IMR-90 (cell line): Measurements from ENCODE around the gene NAALAD2. TPM values are rescaled to one million over a fixed set of nuclear protein-coding genes. Genes with fewer than 3 reads are reported as not detected.

Experiments
- ATAC-seq: fragments of 200-7000 bp; cut with Tn5 transposase; 2 replicates; pipeline ENCODE4 v1.9.1; 2020; ENCODE audit warnings: low read depth, mild to moderate bottlenecking, moderate library complexity
- BruUV-seq: library from RNA; stranded (reverse); fragments of 400-500 nt; replicated peaks from 2 replicates; lab custom pipeline; 2021; lab: Mats Ljungman, UMichigan
- CTCF ChIA-PET: fragments of 300-600 bp; formaldehyde crosslinking; extraction: SDS; loops from one replicate; lab custom pipeline; 2021; ENCODE audit warnings: antibody characterized with exemption; lab: Yijun Ruan, JAX
- POLR2A ChIA-PET: fragments of 300-600 bp; sonication (Branson Sonifier 250); formaldehyde crosslinking; loops from one replicate; lab custom pipeline; 2022; ENCODE audit warnings: antibody characterized with exemption; ENCODE audit not compliant: unreplicated experiment; lab: Charles Lee
- DNase-seq: peaks from one replicate; pipeline ENCODE4 v3.0.0; 2013
- H2AFZ ChIP-seq: replicated peaks from 2 replicates; pipeline ENCODE3; 2013; ENCODE audit warnings: low read length, mild to moderate bottlenecking; ENCODE audit not compliant: poor library complexity
- H2AK5ac ChIP-seq: 2 replicates; pipeline ENCODE4 v1.6.1; 2013; ENCODE audit warnings: low read depth, low read length, inconsistent platforms
- H2AK9ac ChIP-seq: replicated peaks from 2 replicates; pipeline ENCODE3; 2013; ENCODE audit warnings: mild to moderate bottlenecking, low read depth, low read length, moderate library complexity; ENCODE audit not compliant: poor library complexity
- H2BK120ac ChIP-seq: 2 replicates; pipeline ENCODE4 v1.6.1; 2013; ENCODE audit warnings: low read depth, low read length, inconsistent platforms
- H2BK15ac ChIP-seq: 3 replicates; pipeline ENCODE4 v1.6.1; 2013; ENCODE audit warnings: low read depth, low read length, inconsistent platforms
- H2BK20ac ChIP-seq: 2 replicates; pipeline ENCODE4 v1.6.1; 2013; ENCODE audit warnings: low read depth, mild to moderate bottlenecking, inconsistent platforms, low read length, moderate library complexity
- H2BK5ac ChIP-seq: 2 replicates; pipeline ENCODE4 v1.6.1; 2013; ENCODE audit warnings: mild to moderate bottlenecking, low read depth, low read length, inconsistent platforms; ENCODE audit not compliant: poor library complexity, severe bottlenecking
- H3K14ac ChIP-seq: replicated peaks from 2 replicates; pipeline ENCODE4 v1.6.1; 2013; ENCODE audit warnings: low read depth, low read length, inconsistent platforms
- H3K18ac ChIP-seq: 2 replicates; pipeline ENCODE4 v1.6.1; 2013; ENCODE audit warnings: low read depth, low read length, control low read depth
- H3K23ac ChIP-seq: 2 replicates; pipeline ENCODE4 v1.6.1; 2013; ENCODE audit warnings: low read depth, low read length, inconsistent platforms
- H3K27ac ChIP-seq: 2 replicates; pipeline ENCODE4 v1.5.1; 2013; ENCODE audit warnings: mild to moderate bottlenecking, control low read depth, low read length; ENCODE audit not compliant: insufficient read depth
- H3K27me3 ChIP-seq: 2 replicates; pipeline ENCODE4 v1.6.1; 2013; ENCODE audit warnings: low read length; ENCODE audit not compliant: control insufficient read depth, insufficient read depth
- H3K36me3 ChIP-seq: 2 replicates; pipeline ENCODE4 v1.6.1; 2013; ENCODE audit warnings: low read length, mixed read lengths; ENCODE audit not compliant: control insufficient read depth, insufficient read depth
- H3K4ac ChIP-seq: 2 replicates; pipeline ENCODE4 v1.6.1; 2013; ENCODE audit warnings: low read depth, low read length, inconsistent platforms
- H3K4me1 ChIP-seq: 2 replicates; pipeline ENCODE4 v1.6.1; 2013; ENCODE audit warnings: low read length, mixed read lengths; ENCODE audit not compliant: control insufficient read depth, insufficient read depth
- H3K4me2 ChIP-seq: 2 replicates; pipeline ENCODE4 v1.6.1; 2013; ENCODE audit warnings: low read depth, mild to moderate bottlenecking, control low read depth, low read length, moderate library complexity
- H3K4me3 ChIP-seq: 2 replicates; pipeline ENCODE4 v1.5.1; 2013; ENCODE audit warnings: low read depth, mild to moderate bottlenecking, control low read depth, low read length, moderate library complexity; ENCODE audit not compliant: insufficient read depth
- H3K56ac ChIP-seq: 2 replicates; pipeline ENCODE4 v1.6.1; 2013; ENCODE audit warnings: low read length, inconsistent platforms; ENCODE audit not compliant: insufficient read depth; ENCODE audit errors: extremely low read depth
- H3K79me1 ChIP-seq, 2 experiments: 2 replicates each; pipeline ENCODE4 v1.6.1; 2013; ENCODE audit warnings: low read length in 2 of 2, inconsistent platforms in 1 of 2, low read depth in 1 of 2
- H3K9ac ChIP-seq: 2 replicates; pipeline ENCODE4 v1.6.1; 2013; ENCODE audit warnings: low read depth, low read length, control low read depth
- H3K9me1 ChIP-seq: 2 replicates; pipeline ENCODE4 v1.6.1; 2013; ENCODE audit warnings: low read length, inconsistent platforms; ENCODE audit not compliant: insufficient read depth
- H3K9me3 ChIP-seq: 2 replicates; pipeline ENCODE4 v1.6.1; 2013; ENCODE audit warnings: low read length; ENCODE audit not compliant: control insufficient read depth, insufficient read depth
- H4K20me1 ChIP-seq: 2 replicates; pipeline ENCODE4 v1.6.1; 2013; ENCODE audit warnings: low read length, inconsistent platforms; ENCODE audit not compliant: insufficient read depth
- H4K5ac ChIP-seq: 2 replicates; pipeline ENCODE4 v1.6.1; 2013; ENCODE audit warnings: mild to moderate bottlenecking, low read depth, low read length, control low read depth
- H4K8ac ChIP-seq, 2 experiments: 2 replicates each; pipeline ENCODE4 v1.6.1; 2013; ENCODE audit warnings: low read depth in 2 of 2, low read length in 2 of 2, control low read depth in 1 of 2, inconsistent platforms in 1 of 2
- H4K91ac ChIP-seq: 2 replicates; pipeline ENCODE4 v1.6.1; 2013; ENCODE audit warnings: low read depth, low read length, inconsistent platforms; ENCODE audit not compliant: insufficient read depth
- BHLHE40 ChIP-seq: fragments of 150-350 bp; IDR thresholded peaks from 2 replicates; pipeline ENCODE4 v1.6.1; 2016; ENCODE audit warnings: mild to moderate bottlenecking, low read depth, low read length
- CEBPB ChIP-seq: IDR thresholded peaks from 2 replicates; pipeline ENCODE4 v1.6.1; 2012; ENCODE audit warnings: low read depth, low read length, improper control_type of control experiment
- ELK1 ChIP-seq: fragments of 150-350 bp; IDR thresholded peaks from 2 replicates; pipeline ENCODE4 v1.6.1; 2016; ENCODE audit warnings: low read depth, mild to moderate bottlenecking, low read length, moderate library complexity, borderline replicate concordance
- FOS ChIP-seq: fragments of 150-350 bp; IDR thresholded peaks from 2 replicates; pipeline ENCODE4 v1.6.1; 2016; ENCODE audit warnings: low read depth, low read length
- MAFK ChIP-seq: IDR thresholded peaks from 2 replicates; pipeline ENCODE4 v1.6.1; 2012; ENCODE audit warnings: low read depth, low read length, improper control_type of control experiment
- MXI1 ChIP-seq: IDR thresholded peaks from 2 replicates; pipeline ENCODE4 v1.6.1; 2012; ENCODE audit warnings: low read depth, mild to moderate bottlenecking, low read length, moderate library complexity, borderline replicate concordance
- NFE2L2 ChIP-seq: fragments of 150-350 bp; IDR thresholded peaks from 2 replicates; pipeline ENCODE4 v1.6.1; 2016; ENCODE audit warnings: low read depth, mild to moderate bottlenecking, low read length
- POLR2A ChIP-seq: IDR thresholded peaks from 2 replicates; pipeline ENCODE4 v1.6.1; 2012; ENCODE audit warnings: mild to moderate bottlenecking, low read depth, low read length
- RAD21 ChIP-seq: IDR thresholded peaks from 2 replicates; pipeline ENCODE4 v1.6.1; 2012; ENCODE audit warnings: low read length, improper control_type of control experiment
- RCOR1 ChIP-seq: IDR thresholded peaks from 2 replicates; pipeline ENCODE4 v1.6.1; 2012; ENCODE audit warnings: mild to moderate bottlenecking, low read length, improper control_type of control experiment; ENCODE audit not compliant: insufficient replicate concordance
- RFX5 ChIP-seq: IDR thresholded peaks from 2 replicates; pipeline ENCODE4 v1.8.0; 2012; ENCODE audit warnings: low read depth, mild to moderate bottlenecking, low read length, moderate library complexity
- SMC3 ChIP-seq: fragments of 150-350 bp; IDR thresholded peaks from 2 replicates; pipeline ENCODE4 v1.6.1; 2016; ENCODE audit warnings: low read depth, mild to moderate bottlenecking, antibody characterized with exemption, low read length, moderate library complexity
- USF2 ChIP-seq: fragments of 150-350 bp; IDR thresholded peaks from 2 replicates; pipeline ENCODE4 v1.6.1; 2017; ENCODE audit warnings: mild to moderate bottlenecking, antibody characterized with exemption, low read length, low read depth
- WGBS, 2 experiments: methylation state at CpG; one replicate each; pipeline versions ENCODE4 v1.1.5 to v1.1.7; 2013; ENCODE audit warnings: missing lambda C conversion rate in 2 of 2; ENCODE audit not compliant: insufficient read length in 1 of 2; ENCODE audit errors: extremely low coverage in 2 of 2; 5-methylcytosine and 5-hydroxymethylcytosine counted together
- dilution Hi-C: fragments of 300-500 bp; cut with HindIII; formaldehyde crosslinking; loops from one replicate; pipeline ENCODE4 v1.14.3; 2018; ENCODE audit warnings: low sequenced_read_pairs; ENCODE audit not compliant: unreplicated experiment
- in situ Hi-C: fragments of 300-500 bp; cut with MboI; formaldehyde crosslinking; loops from 3 replicates; pipeline ENCODE4 v1.14.3; 2019; ENCODE audit warnings: low sequenced_read_pairs, inconsistent platforms, mixed read lengths
- intact Hi-C: fragments of 100-400 bp; cut with micrococcal nuclease; formaldehyde crosslinking; loops from 2 replicates; pipeline ENCODE4 v1.10.0; 2022
- polyA plus RNA-seq, 3 experiments: library from polyadenylated mRNA; depleted of rRNA; stranded (reverse); fragments of >200 nt; gene quantifications; 2 replicates each; pipeline ENCODE4 v1.2.3, GENCODE V29; 2012; ENCODE audit warnings: low replicate concordance in 1 of 3
- total RNA-seq: library from RNA; depleted of rRNA; stranded (reverse); fragments of >200 nt; gene quantifications from 2 replicates; pipeline ENCODE4 v1.2.3, GENCODE V29; 2012

NAALAD2 gene
- total and polyA plus RNA-seq, 2 of the 4 experiments (the other 2 are of a cell fraction) = under 0.01 to 0.09 TPM

DNA sequence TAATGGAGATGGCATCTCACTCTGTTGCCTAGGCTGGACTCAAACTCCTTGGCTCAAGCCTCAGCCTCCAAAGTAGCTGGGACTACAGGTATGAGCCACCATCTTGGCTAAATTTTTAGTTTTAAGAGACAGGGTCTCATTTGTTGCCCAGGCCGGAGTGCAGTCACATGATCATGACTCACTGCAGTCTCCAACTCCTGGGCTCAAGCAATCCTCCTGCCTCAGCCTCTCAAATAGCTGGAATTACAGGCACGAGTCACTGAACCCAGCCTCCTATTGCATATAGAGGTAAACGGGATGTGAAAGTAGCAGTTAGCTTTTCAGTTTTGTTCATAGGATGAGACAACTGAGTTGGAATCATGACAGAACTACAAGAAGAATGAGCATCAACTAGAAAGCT, 9.5 kb upstream of the NAALAD2 start:
- no peak for ATAC-seq
- Histone ChIP-seq H2BK5ac (no peak overlapping the region), H4K20me1 (no peaks in the 10 kb centered on the region), H2BK15ac (no peak overlapping the region), H3K14ac (no peak overlapping the region), H3K4ac (no peak overlapping the region), H3K18ac (no peak overlapping the region), H3K56ac (no peak overlapping the region), H4K5ac (no peak overlapping the region), H2BK20ac (no peak overlapping the region), H3K9ac (no peak overlapping the region), H3K36me3 (no peaks in the 10 kb centered on the region), H2AK5ac (no peak overlapping the region), H3K4me1 (no peaks in the 10 kb centered on the region), H3K27ac (no peak overlapping the region), H2AFZ (no peak overlapping the region), H4K8ac (no peak overlapping the region), H3K23ac (no peak overlapping the region), H3K9me1 (no peaks in the 10 kb centered on the region), H4K91ac (no peak overlapping the region), H3K9me3 (no peaks in the 10 kb centered on the region), H2AK9ac (no peak overlapping the region), H3K4me2 (no peak overlapping the region), H3K4me3 (no peak overlapping the region), H2BK120ac (no peak overlapping the region), H3K27me3 (no peaks in the 10 kb centered on the region), H3K79me1 (no peaks in the 10 kb centered on the region)
- in situ Hi-C loops = loop anchor here (25.0 kb wide), 1 partner anchor 1038 kb away; no protein-coding TSS in a partner anchor
- POLR2A ChIA-PET = no interaction called here
- dilution Hi-C loops = no loop called here
- CTCF ChIA-PET = interaction anchor here (1.3 kb wide), 1 partner anchor 12 kb away, joined by 3 read pairs; no protein-coding TSS in a partner anchor
- no TSS peak for BruUV-seq
- WGBS, 2 experiments = 20% methylated on average over 1 of the region's 3 CpGs; no CpG with 5 or more reads in 1 of the 2 experiments
- DNase-seq = no peak
- TF ChIP-seq MXI1 (no peak), RFX5 (no peak), RCOR1 (no peak), CEBPB (no peak), BHLHE40 (no peak), MAFK (no peak), POLR2A (no peak), RAD21 (no peak), ELK1 (no peak), NFE2L2 (no peak), FOS (no peak), USF2 (no peak), SMC3 (no peak)
- intact Hi-C loops = no loop called here
